GM15510 (cell line): ENCODE results near the gene SUCO.

Experiments
- POLR2A ChIP-seq: IDR thresholded peaks from 3 replicates; pipeline ENCODE4 v1.6.1; 2011; ENCODE audit warnings: borderline replicate concordance; ENCODE audit not compliant: insufficient read length; ENCODE audit errors: extremely low read depth

SUCO gene, protein sequence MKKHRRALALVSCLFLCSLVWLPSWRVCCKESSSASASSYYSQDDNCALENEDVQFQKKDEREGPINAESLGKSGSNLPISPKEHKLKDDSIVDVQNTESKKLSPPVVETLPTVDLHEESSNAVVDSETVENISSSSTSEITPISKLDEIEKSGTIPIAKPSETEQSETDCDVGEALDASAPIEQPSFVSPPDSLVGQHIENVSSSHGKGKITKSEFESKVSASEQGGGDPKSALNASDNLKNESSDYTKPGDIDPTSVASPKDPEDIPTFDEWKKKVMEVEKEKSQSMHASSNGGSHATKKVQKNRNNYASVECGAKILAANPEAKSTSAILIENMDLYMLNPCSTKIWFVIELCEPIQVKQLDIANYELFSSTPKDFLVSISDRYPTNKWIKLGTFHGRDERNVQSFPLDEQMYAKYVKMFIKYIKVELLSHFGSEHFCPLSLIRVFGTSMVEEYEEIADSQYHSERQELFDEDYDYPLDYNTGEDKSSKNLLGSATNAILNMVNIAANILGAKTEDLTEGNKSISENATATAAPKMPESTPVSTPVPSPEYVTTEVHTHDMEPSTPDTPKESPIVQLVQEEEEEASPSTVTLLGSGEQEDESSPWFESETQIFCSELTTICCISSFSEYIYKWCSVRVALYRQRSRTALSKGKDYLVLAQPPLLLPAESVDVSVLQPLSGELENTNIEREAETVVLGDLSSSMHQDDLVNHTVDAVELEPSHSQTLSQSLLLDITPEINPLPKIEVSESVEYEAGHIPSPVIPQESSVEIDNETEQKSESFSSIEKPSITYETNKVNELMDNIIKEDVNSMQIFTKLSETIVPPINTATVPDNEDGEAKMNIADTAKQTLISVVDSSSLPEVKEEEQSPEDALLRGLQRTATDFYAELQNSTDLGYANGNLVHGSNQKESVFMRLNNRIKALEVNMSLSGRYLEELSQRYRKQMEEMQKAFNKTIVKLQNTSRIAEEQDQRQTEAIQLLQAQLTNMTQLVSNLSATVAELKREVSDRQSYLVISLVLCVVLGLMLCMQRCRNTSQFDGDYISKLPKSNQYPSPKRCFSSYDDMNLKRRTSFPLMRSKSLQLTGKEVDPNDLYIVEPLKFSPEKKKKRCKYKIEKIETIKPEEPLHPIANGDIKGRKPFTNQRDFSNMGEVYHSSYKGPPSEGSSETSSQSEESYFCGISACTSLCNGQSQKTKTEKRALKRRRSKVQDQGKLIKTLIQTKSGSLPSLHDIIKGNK (N-terminal part only)

DNA sequence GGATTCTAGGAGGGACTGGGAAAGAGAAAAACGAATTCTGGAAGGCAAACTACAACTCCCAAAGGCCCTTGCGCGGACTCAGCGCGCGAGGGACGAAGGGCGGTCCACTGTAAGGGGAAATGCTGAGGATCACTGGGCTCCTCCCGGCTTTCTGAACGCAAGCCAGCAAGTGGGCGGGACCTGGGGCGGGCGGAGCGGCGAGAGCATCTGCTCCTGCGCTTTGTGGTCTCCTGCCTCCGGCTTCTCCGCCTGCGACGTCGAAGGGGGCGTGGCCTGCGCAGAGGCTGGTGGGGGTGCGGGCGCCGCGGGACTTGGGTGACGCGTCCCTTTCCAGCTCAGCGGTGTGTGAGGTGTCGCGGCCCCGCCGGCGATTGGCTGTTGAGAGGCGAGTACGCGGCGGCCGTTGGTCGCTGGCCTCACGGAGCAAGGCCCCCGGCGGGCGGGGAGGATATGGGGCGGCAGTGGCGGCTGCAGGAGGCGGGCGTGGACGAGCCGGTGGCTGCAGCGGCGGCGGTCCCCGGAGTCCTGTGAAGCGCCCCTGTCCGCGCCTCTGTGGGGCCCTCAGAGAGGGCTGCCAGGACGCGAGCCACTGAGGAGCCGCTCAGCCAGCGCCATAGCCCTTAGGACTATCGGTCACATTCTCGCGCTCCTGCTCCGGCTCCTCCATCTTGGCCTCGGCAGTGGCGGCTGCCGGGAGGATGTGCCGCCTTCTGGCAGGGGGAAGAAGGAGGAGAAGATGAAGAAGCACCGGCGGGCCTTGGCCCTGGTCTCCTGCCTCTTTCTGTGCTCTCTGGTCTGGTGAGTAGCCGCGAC is at the start of gene SUCO:
Gene SUCO (plus strand): TSS at position 451 of the 813 bp plus-strand sequence. CDS start 286 bp downstream, at position 737.
- TF ChIP-seq POLR2A = peak; percentile 92

DNA sequence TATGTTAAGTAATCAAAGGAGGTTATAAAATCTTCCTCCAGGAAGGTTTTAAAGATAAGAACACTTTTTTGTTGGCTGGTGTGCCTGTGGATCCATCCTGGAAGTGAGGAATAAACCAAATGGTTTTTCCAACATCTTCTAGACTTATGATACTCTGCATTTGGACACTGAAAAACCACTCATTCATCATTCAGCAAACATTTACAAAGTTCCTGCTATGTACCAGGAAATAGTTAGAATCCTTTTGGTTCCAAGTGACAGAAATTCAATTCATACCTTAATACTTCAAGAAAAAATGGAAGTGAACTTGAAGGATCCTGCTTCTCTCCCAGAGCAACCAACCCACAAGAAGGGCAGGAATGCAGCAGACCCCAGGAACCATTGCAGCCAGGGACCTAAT is 49.5 kb upstream of the SUCO start:
- no peak for TF ChIP-seq POLR2A

DNA sequence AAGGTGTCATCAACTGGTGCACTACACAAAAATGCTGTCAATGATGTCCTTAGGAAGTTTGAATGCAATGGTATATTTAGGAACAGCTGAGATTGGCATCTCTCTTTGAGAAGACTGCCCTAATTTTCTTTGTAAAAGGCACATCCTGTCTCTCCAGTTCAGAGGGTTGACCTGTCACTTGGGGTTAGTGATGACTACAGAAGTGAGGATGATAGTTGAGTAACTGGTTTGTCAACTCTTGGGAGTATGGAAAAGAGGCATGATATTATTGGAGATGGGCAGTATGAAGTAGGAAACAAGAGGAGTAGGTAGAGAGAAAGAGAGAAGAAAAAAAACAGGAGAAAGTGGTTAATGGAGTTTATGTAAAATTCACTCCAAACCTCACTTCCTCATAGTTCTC is 48.7 kb upstream of the SUCO start:
- TF ChIP-seq POLR2A = no peak

DNA sequence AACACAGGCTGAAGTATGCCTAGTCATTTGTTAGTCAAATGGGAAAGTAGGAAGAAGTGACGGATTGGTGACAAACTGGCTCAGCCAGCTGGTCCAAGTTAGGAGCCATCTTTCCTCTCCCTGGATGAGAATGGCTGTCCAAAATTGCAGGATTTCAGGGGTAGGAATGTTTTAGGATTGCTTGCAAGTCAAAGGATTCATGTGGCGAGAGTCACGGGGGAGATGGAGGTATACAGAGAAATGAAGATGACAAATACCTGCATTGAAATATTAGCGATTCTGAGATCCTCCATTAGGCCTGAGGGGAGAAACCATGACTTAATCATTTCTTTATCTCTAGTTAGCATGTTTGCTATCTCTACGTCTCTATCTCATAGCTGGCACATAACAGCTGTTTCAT is 47.3 kb upstream of the SUCO start:
- no peak for TF ChIP-seq POLR2A

DNA sequence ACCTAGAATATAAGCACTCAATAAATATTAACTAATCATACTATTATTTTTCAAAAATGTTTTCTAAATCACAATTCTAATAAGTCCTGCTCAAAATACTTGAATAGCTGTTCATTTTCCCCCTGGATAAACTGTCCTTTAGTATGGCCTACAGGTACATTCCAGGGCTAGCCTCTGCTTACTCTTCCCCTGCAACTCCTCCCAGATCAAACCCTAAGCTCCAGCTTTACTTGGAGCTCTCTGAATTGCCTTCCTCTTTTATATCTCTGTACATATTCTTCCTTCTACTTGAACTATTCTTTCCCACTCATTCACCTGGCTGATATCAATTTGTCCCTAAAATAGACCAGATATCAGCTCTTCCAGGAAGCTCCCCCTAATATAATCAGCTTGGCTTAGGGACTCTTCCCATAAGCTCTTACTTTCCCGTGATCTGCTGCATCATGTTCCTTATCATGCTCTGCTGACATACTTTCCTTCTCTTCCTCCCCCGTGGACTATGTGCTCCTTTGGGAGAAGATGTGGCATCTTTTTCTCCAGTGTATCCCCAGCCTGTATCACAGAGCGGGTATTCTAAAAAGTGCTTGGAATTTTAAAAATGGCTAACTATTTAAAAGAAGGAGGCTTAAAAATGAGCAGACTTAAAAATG is 46.0 kb upstream of the SUCO start:
- TF ChIP-seq POLR2A = no peak

DNA sequence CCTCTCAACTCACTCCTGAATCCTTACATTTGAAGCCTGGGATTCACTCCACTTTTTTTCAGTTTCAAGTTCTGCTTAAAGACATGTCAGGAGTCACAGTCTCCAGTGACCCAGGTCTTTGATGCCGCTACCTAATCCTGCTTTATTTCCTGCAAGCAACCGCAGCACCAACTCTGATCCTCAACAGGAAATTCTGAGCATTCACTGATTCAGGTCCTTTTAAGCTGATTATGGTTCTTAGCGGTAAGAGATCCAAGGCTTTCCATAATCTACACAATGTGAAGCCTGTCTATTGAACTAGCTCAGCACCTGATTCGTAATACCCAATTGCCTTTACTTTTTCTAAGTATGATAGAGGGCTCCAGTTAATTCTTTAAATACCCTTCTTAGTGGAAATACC is 45.4 kb upstream of the SUCO start:
- TF ChIP-seq POLR2A = no peak

DNA sequence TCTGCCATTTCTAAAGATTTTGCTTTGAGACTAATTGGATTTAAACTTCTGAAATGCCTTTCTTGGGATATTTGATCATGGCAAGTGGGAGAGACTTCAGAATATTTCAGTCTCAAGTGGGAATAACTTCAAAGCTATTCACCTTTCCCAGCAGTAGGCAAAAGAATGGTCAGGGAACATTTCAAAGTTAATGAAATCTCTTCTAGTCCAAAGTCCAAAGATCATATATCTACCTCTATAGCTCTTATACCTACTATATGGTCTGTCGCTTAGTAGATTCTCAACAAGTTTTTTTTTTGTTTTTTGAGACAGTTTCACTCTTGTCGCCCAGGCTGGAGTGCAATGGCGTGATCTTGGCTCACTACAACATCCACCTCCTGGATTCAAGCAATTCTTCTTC is 44.6 kb upstream of the SUCO start:
- TF ChIP-seq POLR2A = no peak

DNA sequence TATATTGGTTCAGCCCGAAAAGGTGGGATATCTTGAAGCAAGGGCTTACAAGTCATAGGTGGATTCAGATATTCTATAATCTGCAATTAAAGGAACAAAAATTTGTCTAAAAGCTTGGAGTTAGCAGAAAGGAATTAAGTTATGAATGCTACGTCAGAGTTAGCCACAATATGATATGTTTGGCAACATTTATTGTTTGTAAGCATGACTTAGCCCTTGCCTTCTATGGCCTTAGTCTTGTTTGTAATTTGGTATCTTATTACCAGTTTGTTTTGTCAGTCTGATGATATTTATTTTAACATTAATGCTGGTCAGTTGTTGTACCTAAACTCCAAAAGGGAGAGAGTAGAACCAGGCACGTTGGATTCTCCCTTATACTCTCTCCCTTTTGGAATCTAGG is 43.1 kb upstream of the SUCO start:
- no peak for TF ChIP-seq POLR2A

DNA sequence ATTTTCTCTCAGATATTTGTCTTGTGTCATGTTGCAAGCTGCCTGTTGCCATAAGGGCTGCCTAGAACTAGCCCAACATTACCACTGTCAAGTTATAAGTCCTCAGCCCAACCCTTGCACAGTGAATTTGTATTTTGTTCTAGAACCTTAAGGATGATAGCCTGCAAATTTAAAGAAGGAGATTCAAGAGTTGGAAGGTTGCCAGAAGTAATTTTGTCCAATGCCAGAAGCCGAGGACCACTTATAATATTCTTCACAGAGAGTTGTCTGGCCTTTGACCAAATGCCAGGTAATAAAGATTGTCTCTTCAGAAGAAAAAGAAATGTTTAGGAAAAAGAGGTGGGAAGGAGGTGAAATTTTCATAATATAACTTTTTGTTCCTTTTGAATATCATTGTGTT is 40.5 kb upstream of the SUCO start:
- no peak for TF ChIP-seq POLR2A

DNA sequence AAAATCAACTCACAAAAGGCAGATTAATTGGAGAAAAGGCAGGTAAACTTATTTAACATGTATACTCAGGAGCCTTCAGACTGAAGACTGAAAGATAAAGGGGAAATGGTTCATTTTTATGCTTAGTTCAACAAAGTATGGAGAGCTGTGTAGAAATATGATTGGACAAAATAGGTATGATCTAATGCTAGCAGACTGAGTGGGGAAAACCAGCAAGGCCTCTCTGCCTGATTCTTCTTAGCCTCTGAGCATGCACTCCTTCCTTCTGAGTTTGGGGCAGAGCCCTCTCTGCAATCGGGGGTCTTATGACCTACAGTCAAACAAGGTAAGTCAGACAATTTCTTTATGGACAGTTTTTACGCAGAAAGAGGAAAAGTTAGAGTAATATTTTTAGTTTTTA is 38.8 kb upstream of the SUCO start:
- TF ChIP-seq POLR2A = no peak

DNA sequence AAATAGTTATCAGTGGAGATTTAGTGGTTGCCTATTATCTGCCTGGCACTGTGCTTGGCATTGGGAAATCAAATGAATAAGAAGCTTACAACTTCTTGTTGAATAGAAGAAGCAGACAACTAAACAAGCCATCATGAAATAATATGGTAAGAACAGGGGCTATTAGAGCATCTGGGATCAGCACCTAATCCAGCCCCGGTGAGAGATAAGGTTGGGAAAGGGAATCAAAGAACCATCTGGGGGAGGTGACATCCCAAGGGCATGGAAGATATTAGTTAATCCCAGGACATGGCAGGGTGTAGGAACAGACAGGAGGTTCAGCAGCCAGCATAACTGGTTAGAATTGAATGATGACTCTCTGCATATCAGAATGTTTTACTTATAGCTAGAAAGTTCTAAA is 36.3 kb upstream of the SUCO start:
- no peak for TF ChIP-seq POLR2A

DNA sequence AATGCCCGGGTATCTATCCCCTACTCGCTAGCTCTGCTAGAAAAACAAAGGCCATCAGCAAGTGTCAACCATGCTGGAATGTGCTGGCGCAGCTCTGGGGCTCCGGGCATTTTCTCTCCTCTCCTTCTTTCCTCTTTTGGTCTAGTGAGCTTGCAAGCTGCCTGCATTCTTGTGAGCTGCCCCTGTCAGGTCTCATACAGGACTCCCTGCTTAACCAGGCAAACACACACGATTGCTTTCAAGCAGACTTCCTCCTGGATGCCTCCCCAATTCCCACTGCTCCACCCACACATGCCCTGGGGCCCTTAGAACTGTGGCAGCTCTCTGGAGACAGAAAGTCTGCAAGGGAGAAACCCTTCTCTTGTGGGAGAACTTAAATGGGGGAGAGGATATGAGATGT is 35.7 kb upstream of the SUCO start:
- TF ChIP-seq POLR2A = no peak

DNA sequence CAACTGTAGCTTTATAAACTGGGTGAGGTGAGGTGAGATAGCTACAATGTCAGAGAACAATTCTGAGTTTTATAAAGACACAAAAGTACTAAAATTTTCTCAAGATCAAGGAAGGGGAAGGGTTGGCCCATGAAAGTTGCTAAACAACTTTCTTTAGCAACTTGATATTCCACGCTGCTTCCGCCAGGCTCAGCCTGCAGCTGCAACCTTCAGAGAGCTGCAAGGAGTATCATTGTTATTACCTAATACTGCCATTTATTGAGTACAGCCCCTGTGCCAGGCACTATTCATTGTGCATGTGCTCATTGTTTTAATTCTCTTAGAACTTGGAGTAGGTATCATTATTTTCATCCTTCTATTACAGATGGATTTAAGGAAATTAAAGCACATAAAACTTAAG is 34.1 kb upstream of the SUCO start:
- TF ChIP-seq POLR2A = no peak
